ENCODE measurements around the gene NDOR1.

Gene NDOR1

DNA sequence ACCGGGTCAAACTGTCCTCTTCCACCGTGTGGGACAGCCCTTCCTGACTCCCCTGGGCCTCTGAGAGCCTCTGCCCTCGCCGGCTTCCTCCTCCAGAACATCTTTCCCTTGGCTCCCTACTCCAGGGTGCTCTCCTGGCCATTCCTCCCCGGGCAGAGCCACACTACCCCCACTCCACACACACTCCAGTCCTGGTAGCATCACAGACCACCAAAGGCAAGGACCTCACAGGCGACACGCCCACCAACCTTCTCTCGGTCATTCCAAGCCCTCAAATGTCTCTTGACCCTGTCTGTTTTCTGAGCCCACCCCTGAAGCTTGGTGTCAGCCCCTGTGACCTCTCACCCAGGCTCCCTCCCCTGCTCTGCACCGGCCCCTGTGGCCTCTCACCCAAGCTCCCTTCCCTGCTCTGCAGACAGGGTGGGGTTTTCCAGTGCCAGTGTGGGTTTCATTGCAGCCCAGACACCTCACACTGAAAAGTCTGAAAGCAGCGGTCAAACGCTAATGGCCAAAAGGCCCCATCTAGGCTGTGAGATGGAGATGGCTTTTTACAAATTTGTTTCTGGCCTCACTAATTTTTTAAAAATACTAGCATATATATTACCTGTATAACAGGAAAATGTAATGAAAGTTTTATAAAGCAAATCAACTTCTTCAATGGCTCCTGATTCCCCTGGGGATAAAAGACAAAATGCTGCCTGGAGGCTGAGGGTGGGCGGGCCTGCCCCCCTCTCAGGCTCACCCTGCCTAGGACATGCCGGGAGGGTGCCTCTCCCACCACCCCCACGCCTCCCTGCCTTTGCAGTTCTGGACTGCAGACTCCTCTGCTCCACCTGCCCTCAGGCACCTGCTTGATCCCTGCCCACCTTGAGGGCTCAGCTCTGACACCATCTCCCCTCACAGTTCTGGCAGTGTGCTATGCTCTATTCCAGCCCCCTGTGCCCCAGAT, 46.1 kb upstream of the NDOR1 start:
- H3K4ac ChIP-seq (ENCODE audit: low read depth, low read length), result no peak overlapping the region
- WGBS (ENCODE audit: extremely low coverage, insufficient coverage, insufficient read length), result no CpG with 5 or more reads among the region's 14 CpGs
- DNase-seq, result no peak

DNA sequence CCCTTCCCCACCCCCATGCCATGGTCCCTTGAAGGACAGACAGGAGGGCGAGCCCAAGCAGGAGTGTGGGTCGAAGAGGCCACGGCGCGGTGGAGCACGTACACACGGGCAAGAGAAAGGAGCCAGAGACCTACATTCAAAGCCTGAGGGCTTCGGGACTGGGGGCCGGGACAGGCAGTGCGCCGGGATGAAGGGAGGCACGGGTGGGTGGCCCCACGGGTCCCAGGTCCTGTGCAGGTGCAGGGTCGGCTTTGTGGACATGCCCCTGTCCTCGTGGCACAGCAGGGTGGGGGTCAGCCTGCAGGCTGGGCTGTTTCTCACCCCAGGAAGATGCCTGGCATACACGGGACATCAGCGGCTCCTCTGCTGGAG, 45.5 kb upstream of the NDOR1 start:
- Histone ChIP-seq H4K8ac (ENCODE audit: low read depth, low read length) (no peak overlapping the region), H3K4ac (ENCODE audit: low read depth, low read length) (no peak overlapping the region), H3K14ac (ENCODE audit: low read length) (no peak overlapping the region), H3K79me2 (ENCODE audit: control insufficient read depth, insufficient read depth, low read length, poor library complexity) (no peaks in the 10 kb centered on the region), H3K79me1 (ENCODE audit: low read length) (no peaks in the 10 kb centered on the region), H3K27me3 (ENCODE audit: insufficient read depth, low read length) (peaks cover 59% of the 10 kb centered on the region), H2AFZ (ENCODE audit: insufficient read depth, low read length, poor library complexity) (no peak overlapping the region), H2BK120ac (ENCODE audit: insufficient read depth, low read length, poor library complexity) (no peak overlapping the region), H3K4me2 (ENCODE audit: low read length) (no peak overlapping the region), H4K91ac (ENCODE audit: low read depth, low read length) (no peak overlapping the region), H2BK5ac (ENCODE audit: low read depth, low read length, poor library complexity) (no peak overlapping the region), H3K36me3 (ENCODE audit: control insufficient read depth in 1 of 2, insufficient read depth in 2 of 2, low read length in 2 of 2) (no peaks in the 10 kb centered on the region), H3K4me3 (ENCODE audit: low read depth, low read length) (no peak overlapping the region), H3K18ac (ENCODE audit: low read length) (no peak overlapping the region), H2BK12ac (ENCODE audit: low read length) (no peak overlapping the region), H3K9ac (ENCODE audit: low read length) (no peak overlapping the region), H3K27ac (ENCODE audit: low read depth, low read length) (no peak overlapping the region), H2AK5ac (ENCODE audit: low read length) (no peak overlapping the region), H3K4me1 (ENCODE audit: control insufficient read depth in 1 of 2, insufficient read depth in 2 of 2, low read length in 2 of 2) (no peaks in the 10 kb centered on the region), H4K12ac (ENCODE audit: low read depth, low read length) (no peak overlapping the region), H3K23ac (ENCODE audit: low read length) (no peak overlapping the region), H3K9me3 (ENCODE audit: insufficient read depth, low read depth, low read length) (peaks cover 26% of the 10 kb centered on the region)
- DNase-seq, result no peak
- no CpG with 5 or more reads among the region's 17 CpGs for WGBS (ENCODE audit: extremely low coverage, insufficient coverage, insufficient read length)

More for the DNA sequence above, 46.1 kb upstream of the NDOR1 start:
- Histone ChIP-seq H2BK5ac (ENCODE audit: low read depth, low read length, poor library complexity) (no peak overlapping the region), H4K91ac (ENCODE audit: low read depth, low read length) (no peak overlapping the region), H4K12ac (ENCODE audit: low read depth, low read length) (no peak overlapping the region), H3K36me3 (ENCODE audit: control insufficient read depth in 1 of 2, insufficient read depth in 2 of 2, low read length in 2 of 2) (no peaks in the 10 kb centered on the region), H3K4me3 (ENCODE audit: low read depth, low read length) (no peak overlapping the region), H3K27ac (ENCODE audit: low read depth, low read length) (no peak overlapping the region), H2BK120ac (ENCODE audit: insufficient read depth, low read length, poor library complexity) (no peak overlapping the region), H3K9me3 (ENCODE audit: insufficient read depth, low read depth, low read length) (peaks cover 26% of the 10 kb centered on the region), H2AK5ac (ENCODE audit: low read length) (no peak overlapping the region), H3K9ac (ENCODE audit: low read length) (no peak overlapping the region), H3K23ac (ENCODE audit: low read length) (no peak overlapping the region), H3K79me2 (ENCODE audit: control insufficient read depth, insufficient read depth, low read length, poor library complexity) (no peaks in the 10 kb centered on the region), H3K18ac (ENCODE audit: low read length) (no peak overlapping the region), H3K14ac (ENCODE audit: low read length) (no peak overlapping the region), H2AFZ (ENCODE audit: insufficient read depth, low read length, poor library complexity) (no peak overlapping the region), H3K79me1 (ENCODE audit: low read length) (no peaks in the 10 kb centered on the region), H4K8ac (ENCODE audit: low read depth, low read length) (no peak overlapping the region), H2BK12ac (ENCODE audit: low read length) (no peak overlapping the region), H3K4me1 (ENCODE audit: control insufficient read depth in 1 of 2, insufficient read depth in 2 of 2, low read length in 2 of 2) (no peaks in the 10 kb centered on the region), H3K4me2 (ENCODE audit: low read length) (no peak overlapping the region), H3K27me3 (ENCODE audit: insufficient read depth, low read length) (peaks cover 56% of the 10 kb centered on the region)

DNA sequence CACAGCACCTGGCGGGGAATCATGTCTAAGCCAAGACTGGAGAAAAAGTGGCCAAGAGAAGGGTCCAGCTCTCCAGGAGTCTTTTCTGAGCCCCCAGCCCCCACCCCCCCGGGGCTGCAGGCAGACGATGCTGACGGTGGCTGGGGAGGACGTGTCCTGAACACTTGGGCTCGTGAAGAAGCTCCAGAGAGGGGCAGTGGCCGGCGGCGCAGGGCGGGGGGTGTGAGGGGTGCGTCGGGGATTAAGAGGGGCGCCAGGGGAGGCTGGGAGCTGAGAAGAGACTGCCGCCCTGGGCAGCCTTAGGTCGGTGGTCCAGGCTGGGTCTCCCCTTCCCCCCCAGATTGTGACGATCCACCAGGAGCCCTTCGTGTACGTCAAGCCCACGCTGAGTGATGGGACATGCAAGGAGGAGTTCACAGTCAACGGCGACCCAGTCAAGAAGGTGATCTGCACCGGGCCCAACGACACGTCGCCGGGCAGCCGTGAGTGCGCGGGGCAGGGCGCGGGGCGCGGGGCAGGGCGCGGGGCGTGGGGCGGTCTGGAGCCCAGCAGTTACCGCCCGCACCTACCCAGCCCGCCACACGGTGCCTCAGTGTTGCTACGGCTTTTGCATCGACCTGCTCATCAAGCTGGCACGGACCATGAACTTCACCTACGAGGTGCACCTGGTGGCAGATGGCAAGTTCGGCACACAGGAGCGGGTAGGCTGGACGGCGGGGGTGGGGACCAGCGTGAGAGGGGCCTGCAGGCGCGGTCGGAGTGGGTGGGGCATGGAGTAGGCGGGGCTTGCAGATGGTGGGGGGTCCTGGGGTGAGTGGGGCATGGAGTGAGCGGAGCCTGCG, 44.6 kb upstream of the NDOR1 start:
- Histone ChIP-seq H3K27me3 (ENCODE audit: insufficient read depth, low read length) (peaks cover 61% of the 10 kb centered on the region), H3K18ac (ENCODE audit: low read length) (no peak overlapping the region), H3K79me1 (ENCODE audit: low read length) (no peaks in the 10 kb centered on the region), H3K4me1 (ENCODE audit: control insufficient read depth in 1 of 2, insufficient read depth in 2 of 2, low read length in 2 of 2) (no peaks in the 10 kb centered on the region), H3K9me3 (ENCODE audit: insufficient read depth, low read depth, low read length) (peaks cover 26% of the 10 kb centered on the region), H4K91ac (ENCODE audit: low read depth, low read length) (no peak overlapping the region), H3K14ac (ENCODE audit: low read length) (no peak overlapping the region), H2AFZ (ENCODE audit: insufficient read depth, low read length, poor library complexity) (no peak overlapping the region), H2BK12ac (ENCODE audit: low read length) (no peak overlapping the region), H3K4ac (ENCODE audit: low read depth, low read length) (no peak overlapping the region), H3K23ac (ENCODE audit: low read length) (no peak overlapping the region), H2BK120ac (ENCODE audit: insufficient read depth, low read length, poor library complexity) (no peak overlapping the region), H3K79me2 (ENCODE audit: control insufficient read depth, insufficient read depth, low read length, poor library complexity) (no peaks in the 10 kb centered on the region), H2BK5ac (ENCODE audit: low read depth, low read length, poor library complexity) (no peak overlapping the region), H4K8ac (ENCODE audit: low read depth, low read length) (no peak overlapping the region), H3K4me3 (ENCODE audit: low read depth, low read length) (no peak overlapping the region), H3K9ac (ENCODE audit: low read length) (no peak overlapping the region), H4K12ac (ENCODE audit: low read depth, low read length) (no peak overlapping the region), H2AK5ac (ENCODE audit: low read length) (no peak overlapping the region), H3K4me2 (ENCODE audit: low read length) (no peak overlapping the region), H3K27ac (ENCODE audit: low read depth, low read length) (no peak overlapping the region), H3K36me3 (ENCODE audit: control insufficient read depth in 1 of 2, insufficient read depth in 2 of 2, low read length in 2 of 2) (no peaks in the 10 kb centered on the region)
- no CpG with 5 or more reads among the region's 56 CpGs for WGBS (ENCODE audit: extremely low coverage, insufficient coverage, insufficient read length)
- DNase-seq, result no peak

DNA sequence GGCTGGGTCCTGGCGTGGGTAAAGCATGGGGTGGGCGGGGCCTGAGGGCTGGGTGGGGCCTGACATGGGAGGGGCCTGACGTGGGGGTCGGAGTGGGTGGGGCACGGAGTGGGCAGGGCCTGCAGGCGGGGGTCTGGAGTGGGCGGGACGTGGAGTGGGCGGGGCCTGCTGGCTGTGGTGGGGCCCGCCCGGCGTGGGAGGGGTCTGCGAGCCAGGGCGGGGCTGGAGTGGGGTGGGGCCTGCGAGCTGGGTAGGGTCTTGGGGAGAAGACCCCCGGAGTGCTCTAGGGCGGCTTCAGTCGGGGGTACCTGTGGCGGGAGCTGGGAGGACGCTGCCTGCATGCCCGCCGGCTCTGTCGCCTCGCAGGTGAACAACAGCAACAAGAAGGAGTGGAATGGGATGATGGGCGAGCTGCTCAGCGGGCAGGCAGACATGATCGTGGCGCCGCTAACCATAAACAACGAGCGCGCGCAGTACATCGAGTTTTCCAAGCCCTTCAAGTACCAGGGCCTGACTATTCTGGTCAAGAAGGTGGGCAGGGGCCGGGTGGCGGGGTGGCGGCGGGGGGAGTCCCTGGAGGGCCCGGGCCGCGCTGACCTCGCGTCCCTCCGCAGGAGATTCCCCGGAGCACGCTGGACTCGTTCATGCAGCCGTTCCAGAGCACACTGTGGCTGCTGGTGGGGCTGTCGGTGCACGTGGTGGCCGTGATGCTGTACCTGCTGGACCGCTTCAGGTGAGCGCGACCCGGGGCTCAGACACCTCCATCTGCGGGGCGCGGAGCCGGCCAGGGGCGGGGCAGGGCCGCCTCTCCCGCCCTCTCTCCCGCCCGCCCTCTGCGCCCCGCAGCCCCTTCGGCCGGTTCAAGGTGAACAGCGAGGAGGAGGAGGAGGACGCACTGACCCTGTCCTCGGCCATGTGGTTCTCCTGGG, 43.7 kb upstream of the NDOR1 start:
- Histone ChIP-seq H3K27ac (ENCODE audit: low read depth, low read length) (no peak overlapping the region), H3K9me3 (ENCODE audit: insufficient read depth, low read depth, low read length) (peaks cover 22% of the 10 kb centered on the region), H3K4me2 (ENCODE audit: low read length) (no peak overlapping the region), H3K4me1 (ENCODE audit: control insufficient read depth in 1 of 2, insufficient read depth in 2 of 2, low read length in 2 of 2) (no peaks in the 10 kb centered on the region), H3K36me3 (ENCODE audit: control insufficient read depth in 1 of 2, insufficient read depth in 2 of 2, low read length in 2 of 2) (no peaks in the 10 kb centered on the region), H3K23ac (ENCODE audit: low read length) (no peak overlapping the region), H3K79me1 (ENCODE audit: low read length) (no peaks in the 10 kb centered on the region), H4K12ac (ENCODE audit: low read depth, low read length) (no peak overlapping the region), H3K14ac (ENCODE audit: low read length) (no peak overlapping the region), H2BK5ac (ENCODE audit: low read depth, low read length, poor library complexity) (no peak overlapping the region), H3K79me2 (ENCODE audit: control insufficient read depth, insufficient read depth, low read length, poor library complexity) (no peaks in the 10 kb centered on the region), H3K27me3 (ENCODE audit: insufficient read depth, low read length) (peaks cover 63% of the 10 kb centered on the region), H4K8ac (ENCODE audit: low read depth, low read length) (no peak overlapping the region), H3K18ac (ENCODE audit: low read length) (no peak overlapping the region), H2AK5ac (ENCODE audit: low read length) (no peak overlapping the region), H3K4ac (ENCODE audit: low read depth, low read length) (no peak overlapping the region), H3K4me3 (ENCODE audit: low read depth, low read length) (no peak overlapping the region), H2BK120ac (ENCODE audit: insufficient read depth, low read length, poor library complexity) (no peak overlapping the region), H2BK12ac (ENCODE audit: low read length) (no peak overlapping the region), H4K91ac (ENCODE audit: low read depth, low read length) (no peak overlapping the region), H3K9ac (ENCODE audit: low read length) (no peak overlapping the region), H2AFZ (ENCODE audit: insufficient read depth, low read length, poor library complexity) (no peak overlapping the region)
- DNase-seq, result no peak
- WGBS (ENCODE audit: extremely low coverage, insufficient coverage, insufficient read length), result no CpG with 5 or more reads among the region's 71 CpGs

Measured in trophoblast cell (in vitro differentiated cells and primary cell).